Testis (tissue), 2 donors: ENCODE measurements around the gene APOA4.

Experiments used
- POLR2A ChIP-seq: fragments of 450-650 bp; IDR thresholded peaks from one replicate; pipeline ENCODE4 v1.6.1; 2017; ENCODE audit warnings: antibody characterized with exemption, mild to moderate bottlenecking, moderate library complexity
- TF ChIP-seq, protein P1 (sequence below), 3 experiments: fragments of 450-650 bp in 2 of 3; fragments of 200-600 bp in 1 of 3; sonication (generic) in 1 of 3; IDR thresholded peaks; one replicate each; pipeline ENCODE4 v1.5.1; 2016 to 2019; ENCODE audit warnings: antibody characterized with exemption in 3 of 3, mild to moderate bottlenecking in 2 of 3, moderate library complexity in 1 of 3

DNA sequence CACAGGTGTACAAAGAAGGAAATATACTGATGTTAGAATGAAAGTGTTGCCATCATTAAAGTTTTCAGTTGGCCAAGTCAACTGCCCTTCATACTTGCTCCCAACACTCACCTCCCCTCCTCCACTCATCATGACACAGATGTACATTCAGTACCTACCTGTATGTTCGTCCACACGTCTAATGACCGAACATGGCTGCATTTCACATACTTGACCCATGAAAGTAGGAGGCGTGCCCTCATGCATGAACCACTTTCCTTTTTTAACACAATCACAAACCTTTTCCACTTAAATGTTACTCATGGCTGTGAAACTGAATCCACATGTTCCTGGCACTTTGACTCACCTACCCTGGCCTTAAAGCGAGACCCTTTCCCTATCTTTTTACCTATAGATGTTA is 47.1 kb downstream of the APOA4 start:
- TF ChIP-seq POLR2A = no peak
- TF ChIP-seq, protein P1, sequence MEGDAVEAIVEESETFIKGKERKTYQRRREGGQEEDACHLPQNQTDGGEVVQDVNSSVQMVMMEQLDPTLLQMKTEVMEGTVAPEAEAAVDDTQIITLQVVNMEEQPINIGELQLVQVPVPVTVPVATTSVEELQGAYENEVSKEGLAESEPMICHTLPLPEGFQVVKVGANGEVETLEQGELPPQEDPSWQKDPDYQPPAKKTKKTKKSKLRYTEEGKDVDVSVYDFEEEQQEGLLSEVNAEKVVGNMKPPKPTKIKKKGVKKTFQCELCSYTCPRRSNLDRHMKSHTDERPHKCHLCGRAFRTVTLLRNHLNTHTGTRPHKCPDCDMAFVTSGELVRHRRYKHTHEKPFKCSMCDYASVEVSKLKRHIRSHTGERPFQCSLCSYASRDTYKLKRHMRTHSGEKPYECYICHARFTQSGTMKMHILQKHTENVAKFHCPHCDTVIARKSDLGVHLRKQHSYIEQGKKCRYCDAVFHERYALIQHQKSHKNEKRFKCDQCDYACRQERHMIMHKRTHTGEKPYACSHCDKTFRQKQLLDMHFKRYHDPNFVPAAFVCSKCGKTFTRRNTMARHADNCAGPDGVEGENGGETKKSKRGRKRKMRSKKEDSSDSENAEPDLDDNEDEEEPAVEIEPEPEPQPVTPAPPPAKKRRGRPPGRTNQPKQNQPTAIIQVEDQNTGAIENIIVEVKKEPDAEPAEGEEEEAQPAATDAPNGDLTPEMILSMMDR (IDR thresholded peaks at IDR 0.05) = no peak
